ENCODE results near the gene PRICKLE2. TPM values are rescaled to one million over a fixed set of nuclear protein-coding genes. Genes with fewer than 3 reads are reported as not detected.

Gene PRICKLE2
- polyA plus RNA-seq, 3 donors: not detected

GRCh38 chr3:64199932-64200331 is 25.3 kb downstream of the PRICKLE2 start:
- Histone ChIP-seq H3K36me3 (replicated peaks in 1 of 2; ENCODE audit: control insufficient read depth in 1 of 2, insufficient read depth in 2 of 2, low read length in 2 of 2) (no peaks in the 10 kb centered on the region), H3K27me3 (ENCODE audit: control insufficient read depth in 2 of 2, insufficient read depth in 2 of 2, low read length in 2 of 2) (no peaks in the 10 kb centered on the region), H2AFZ (ENCODE audit: insufficient read depth, low read depth, low read length, poor library complexity, severe bottlenecking) (no peak overlapping the region), H3K9me3 (replicated peaks in 1 of 2; ENCODE audit: control insufficient read depth in 1 of 2, insufficient read depth in 1 of 2, low read length in 2 of 2) (no peaks in the 10 kb centered on the region), H3K4me2 (replicated peaks; ENCODE audit: extremely low read depth, low read length, poor library complexity, severe bottlenecking) (no peak overlapping the region), H3K4me1 (ENCODE audit: control insufficient read depth in 1 of 2, insufficient read depth in 2 of 2, low read length in 2 of 2) (no peaks in the 10 kb centered on the region), H3K27ac (ENCODE audit: low read depth in 1 of 2, low read length in 2 of 2) (no peak overlapping the region), H3K4me3 (replicated peaks in 1 of 3; ENCODE audit: low read depth in 2 of 3, low read length in 3 of 3) (no peak overlapping the region), H3K79me2 (ENCODE audit: insufficient read depth, low read length) (no peaks in the 10 kb centered on the region), H4K20me1 (ENCODE audit: insufficient read depth, low read length) (no peaks in the 10 kb centered on the region), H3K9ac (ENCODE audit: insufficient read depth, low read length, poor library complexity, severe bottlenecking) (no peak overlapping the region)
- no peak for DNase-seq
- H3K36me3 Mint-ChIP-seq: no peaks in the 10 kb centered on the region
- TF ChIP-seq CTCF (IDR thresholded peaks at IDR 0.05): no peak
- H3K27ac Mint-ChIP-seq: no peak overlapping the region
- H3K27me3 Mint-ChIP-seq (ENCODE audit: low read depth in 3 of 3): peaks cover 0 to 4% (median 2%) of the 10 kb centered on the region in 3 donors
- H3K4me1 Mint-ChIP-seq: no peaks in the 10 kb centered on the region
- 80% methylated on average over 2 of the region's 2 CpGs for WGBS (ENCODE audit: insufficient coverage)
- intact Hi-C loops (cut with micrococcal nuclease): no loop called here
- peaks cover 0 to 12% (median 3%) of the 10 kb centered on the region in 7 donors for H3K9me3 Mint-ChIP-seq
- no peak overlapping the region for H3K4me3 Mint-ChIP-seq

- H3K36me3 Mint-ChIP-seq: no peaks in the 10 kb centered on the region
- H3K9me3 Mint-ChIP-seq: peaks cover 3 to 18% (median 7%) of the 10 kb centered on the region in 7 donors
- Histone ChIP-seq H3K4me2 (replicated peaks; ENCODE audit: extremely low read depth, low read length, poor library complexity, severe bottlenecking) (no peak overlapping the region), H3K27me3 (ENCODE audit: control insufficient read depth in 2 of 2, insufficient read depth in 2 of 2, low read length in 2 of 2) (no peaks in the 10 kb centered on the region), H3K4me1 (ENCODE audit: control insufficient read depth in 1 of 2, insufficient read depth in 2 of 2, low read length in 2 of 2) (no peaks in the 10 kb centered on the region), H4K20me1 (ENCODE audit: insufficient read depth, low read length) (no peaks in the 10 kb centered on the region), H2AFZ (ENCODE audit: insufficient read depth, low read depth, low read length, poor library complexity, severe bottlenecking) (no peak overlapping the region), H3K36me3 (replicated peaks in 1 of 2; ENCODE audit: control insufficient read depth in 1 of 2, insufficient read depth in 2 of 2, low read length in 2 of 2) (no peaks in the 10 kb centered on the region), H3K9ac (ENCODE audit: insufficient read depth, low read length, poor library complexity, severe bottlenecking) (no peak overlapping the region), H3K79me2 (ENCODE audit: insufficient read depth, low read length) (no peaks in the 10 kb centered on the region), H3K4me3 (replicated peaks in 1 of 3; ENCODE audit: low read depth in 2 of 3, low read length in 3 of 3) (no peak overlapping the region), H3K27ac (ENCODE audit: low read depth in 1 of 2, low read length in 2 of 2) (no peak overlapping the region), H3K9me3 (replicated peaks in 1 of 2; ENCODE audit: control insufficient read depth in 1 of 2, insufficient read depth in 1 of 2, low read length in 2 of 2) (peaks cover 7 to 8% of the 10 kb centered on the region in 2 donors)
- intact Hi-C loops (cut with micrococcal nuclease): no loop called here
- WGBS (ENCODE audit: insufficient coverage): no CpG with 5 or more reads among the region's 5 CpGs
- no peak overlapping the region for H3K27ac Mint-ChIP-seq
- no peaks in the 10 kb centered on the region for H3K4me1 Mint-ChIP-seq
- TF ChIP-seq CTCF (IDR thresholded peaks at IDR 0.05): no peak
- no peak for DNase-seq
- H3K4me3 Mint-ChIP-seq: no peak overlapping the region
- peaks cover 2% of the 10 kb centered on the region in 3 donors for H3K27me3 Mint-ChIP-seq (ENCODE audit: low read depth in 3 of 3)
These were observed 28.9 kb downstream of the PRICKLE2 start for GRCh38 chr3:64196236-64196929.

All from CD14-positive monocyte (primary cell).